ENCODE results near the gene ANO1.

The ANO1 gene

GRCh38 chr11:70170596-70171210, 92.6 kb downstream of the ANO1 start:
- Histone ChIP-seq H3K27me3 (ENCODE audit: control insufficient read depth, low read length) (no peaks in the 10 kb centered on the region), H3K9me2 (replicated peaks; ENCODE audit: control insufficient read depth, low read length) (no peaks in the 10 kb centered on the region), H3K9me3 (ENCODE audit: control insufficient read depth, insufficient read depth, low read length) (no peaks in the 10 kb centered on the region), H3K4me2 (ENCODE audit: low read length) (no peak overlapping the region), H3K4me3 (ENCODE audit: low read length) (no peak overlapping the region), H4K20me1 (ENCODE audit: control insufficient read depth, insufficient read depth, low read depth, low read length) (no peaks in the 10 kb centered on the region), H3K79me2 (ENCODE audit: control insufficient read depth, low read length) (no peaks in the 10 kb centered on the region), H3K27ac (ENCODE audit: low read depth, low read length) (no peak overlapping the region), H3K36me3 (ENCODE audit: control insufficient read depth, low read length) (no peaks in the 10 kb centered on the region), H3K4me1 (ENCODE audit: control insufficient read depth, low read length) (no peaks in the 10 kb centered on the region), H3F3A (ENCODE audit: control insufficient read depth, insufficient read depth) (no peaks in the 10 kb centered on the region)
- no peak for TF ChIP-seq EZH2phosphoT487 (IDR thresholded peaks at IDR 0.05; ENCODE audit: borderline replicate concordance, low read length)

- H3K36me3 ChIP-seq (ENCODE audit: control insufficient read depth, low read length) = no peaks in the 10 kb centered on the region
- TF ChIP-seq, protein P1, sequence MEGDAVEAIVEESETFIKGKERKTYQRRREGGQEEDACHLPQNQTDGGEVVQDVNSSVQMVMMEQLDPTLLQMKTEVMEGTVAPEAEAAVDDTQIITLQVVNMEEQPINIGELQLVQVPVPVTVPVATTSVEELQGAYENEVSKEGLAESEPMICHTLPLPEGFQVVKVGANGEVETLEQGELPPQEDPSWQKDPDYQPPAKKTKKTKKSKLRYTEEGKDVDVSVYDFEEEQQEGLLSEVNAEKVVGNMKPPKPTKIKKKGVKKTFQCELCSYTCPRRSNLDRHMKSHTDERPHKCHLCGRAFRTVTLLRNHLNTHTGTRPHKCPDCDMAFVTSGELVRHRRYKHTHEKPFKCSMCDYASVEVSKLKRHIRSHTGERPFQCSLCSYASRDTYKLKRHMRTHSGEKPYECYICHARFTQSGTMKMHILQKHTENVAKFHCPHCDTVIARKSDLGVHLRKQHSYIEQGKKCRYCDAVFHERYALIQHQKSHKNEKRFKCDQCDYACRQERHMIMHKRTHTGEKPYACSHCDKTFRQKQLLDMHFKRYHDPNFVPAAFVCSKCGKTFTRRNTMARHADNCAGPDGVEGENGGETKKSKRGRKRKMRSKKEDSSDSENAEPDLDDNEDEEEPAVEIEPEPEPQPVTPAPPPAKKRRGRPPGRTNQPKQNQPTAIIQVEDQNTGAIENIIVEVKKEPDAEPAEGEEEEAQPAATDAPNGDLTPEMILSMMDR (IDR thresholded peaks at IDR 0.05; ENCODE audit: low read depth, low read length, poor library complexity, severe bottlenecking) = no peak
- TF ChIP-seq EZH2phosphoT487 (IDR thresholded peaks at IDR 0.05; ENCODE audit: borderline replicate concordance, low read length) = no peak
- no peak overlapping the region for H3K27ac ChIP-seq (ENCODE audit: low read depth, low read length)
- no peaks in the 10 kb centered on the region for H3F3A ChIP-seq (ENCODE audit: control insufficient read depth, insufficient read depth)
- H3K4me3 ChIP-seq (ENCODE audit: low read length) = no peak overlapping the region
- H3K27me3 ChIP-seq (ENCODE audit: control insufficient read depth, low read length) = no peaks in the 10 kb centered on the region
- no peaks in the 10 kb centered on the region for H3K9me2 ChIP-seq (replicated peaks; ENCODE audit: control insufficient read depth, low read length)
- no peaks in the 10 kb centered on the region for H3K9me3 ChIP-seq (ENCODE audit: control insufficient read depth, insufficient read depth, low read length)
- H3K4me2 ChIP-seq (ENCODE audit: low read length) = no peak overlapping the region
- H4K20me1 ChIP-seq (ENCODE audit: control insufficient read depth, insufficient read depth, low read depth, low read length) = no peaks in the 10 kb centered on the region
- H3K79me2 ChIP-seq (ENCODE audit: control insufficient read depth, low read length) = no peaks in the 10 kb centered on the region
- no peaks in the 10 kb centered on the region for H3K4me1 ChIP-seq (ENCODE audit: control insufficient read depth, low read length)
Measured at GRCh38 chr11:70173018-70173417, 94.9 kb downstream of the ANO1 start.

GRCh38 chr11:70174547-70175235, 96.6 kb downstream of the ANO1 start:
- no peaks in the 10 kb centered on the region for H3K27me3 ChIP-seq (ENCODE audit: control insufficient read depth, low read length)
- H3K27ac ChIP-seq (ENCODE audit: low read depth, low read length) = no peak overlapping the region

More at GRCh38 chr11:70174547-70175235, 96.6 kb downstream of the ANO1 start:
- no peaks in the 10 kb centered on the region for H3K9me3 ChIP-seq (ENCODE audit: control insufficient read depth, insufficient read depth, low read length)
- TF ChIP-seq, protein P1 (IDR thresholded peaks at IDR 0.05; ENCODE audit: low read depth, low read length, poor library complexity, severe bottlenecking) = no peak
- no peak for TF ChIP-seq EZH2phosphoT487 (IDR thresholded peaks at IDR 0.05; ENCODE audit: borderline replicate concordance, low read length)
- H4K20me1 ChIP-seq (ENCODE audit: control insufficient read depth, insufficient read depth, low read depth, low read length) = no peaks in the 10 kb centered on the region
- no peaks in the 10 kb centered on the region for H3K9me2 ChIP-seq (replicated peaks; ENCODE audit: control insufficient read depth, low read length)
- no peaks in the 10 kb centered on the region for H3F3A ChIP-seq (ENCODE audit: control insufficient read depth, insufficient read depth)
- no peaks in the 10 kb centered on the region for H3K36me3 ChIP-seq (ENCODE audit: control insufficient read depth, low read length)
- no peak overlapping the region for H3K4me2 ChIP-seq (ENCODE audit: low read length)
- H3K79me2 ChIP-seq (ENCODE audit: control insufficient read depth, low read length) = no peaks in the 10 kb centered on the region
- H3K4me3 ChIP-seq (ENCODE audit: low read length) = no peak overlapping the region
- no peaks in the 10 kb centered on the region for H3K4me1 ChIP-seq (ENCODE audit: control insufficient read depth, low read length)
